ENCODE measurements around the gene ZBED1.
"Not testable (repeated sequence)": the region's sequence is repeated elsewhere in the genome, so short reads cannot be mapped to it uniquely, and the experiment has no call there.

ZBED1 gene

DNA sequence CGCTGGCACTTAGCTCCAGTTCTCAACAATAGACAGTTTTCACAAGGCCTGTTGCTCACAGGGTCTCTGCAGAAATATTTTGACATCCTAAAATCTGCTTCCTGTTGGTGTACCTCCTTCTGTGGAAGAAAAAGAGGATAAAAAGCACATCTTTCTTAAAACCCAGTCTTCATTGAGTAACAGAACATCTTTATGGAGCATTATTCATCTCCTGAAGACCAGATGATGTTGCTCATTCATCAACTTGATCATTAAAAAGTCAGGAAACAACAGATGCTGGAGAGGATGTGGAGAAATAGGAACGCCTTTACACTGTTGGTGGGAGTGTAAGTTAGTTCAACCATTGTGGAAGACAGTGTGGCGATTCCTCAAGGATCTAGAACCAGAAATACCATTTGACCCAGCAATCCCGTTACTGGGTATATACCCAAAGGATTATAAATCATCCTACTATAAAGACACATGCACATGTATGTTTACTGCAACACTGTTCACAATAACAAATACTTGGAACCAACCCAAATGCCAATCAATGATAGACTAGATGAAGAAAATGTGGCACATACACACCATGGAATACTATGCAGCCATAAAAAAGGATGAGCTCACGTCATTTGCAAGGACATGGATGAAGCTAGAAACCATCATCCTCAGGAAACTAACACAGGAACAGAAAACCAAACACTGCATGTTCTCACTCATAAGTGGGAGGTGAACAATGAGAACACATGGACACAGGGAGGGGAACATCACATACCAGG, 33.7 kb upstream of the ZBED1 start:
- H3K36me3 Mint-ChIP-seq (ENCODE audit: low read depth) = not testable (repeated sequence)

DNA sequence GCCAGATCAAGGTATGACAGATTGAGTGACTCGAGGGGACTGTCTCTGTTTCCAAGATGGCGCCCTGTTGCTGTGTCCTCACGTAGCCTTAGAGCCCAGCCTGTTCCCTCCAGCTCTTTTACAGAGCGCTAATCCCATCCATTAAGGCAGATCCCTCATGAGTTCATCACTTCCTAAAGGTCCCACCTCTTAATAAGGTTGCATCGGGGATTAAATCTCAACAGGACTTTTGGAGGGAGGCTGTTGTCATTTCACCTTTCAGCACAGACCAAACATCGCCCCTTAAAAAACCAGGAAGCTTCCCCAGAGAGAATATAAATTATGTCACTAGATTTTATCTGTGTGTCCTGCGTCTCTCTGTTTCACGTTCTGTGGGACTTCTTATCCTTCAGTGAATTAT, 32.6 kb upstream of the ZBED1 start:
- Mint-ChIP-seq H3K4me3 (no peak overlapping the region), H3K9me3 (no peaks in the 10 kb centered on the region), H3K36me3 (ENCODE audit: low read depth) (no peaks in the 10 kb centered on the region), H3K27ac (no peak overlapping the region), H3K27me3 (peaks cover 7% of the 10 kb centered on the region), H3K4me1 (no peaks in the 10 kb centered on the region)
- ATAC-seq = no peak
- no peak for DNase-seq

More for the DNA sequence above, 33.7 kb upstream of the ZBED1 start:
- not testable (repeated sequence) for ATAC-seq, H3K4me3 Mint-ChIP-seq, H3K4me1 Mint-ChIP-seq, DNase-seq, H3K9me3 Mint-ChIP-seq, H3K27me3 Mint-ChIP-seq
- H3K27ac Mint-ChIP-seq = peak overlapping the region; percentile 61

DNA sequence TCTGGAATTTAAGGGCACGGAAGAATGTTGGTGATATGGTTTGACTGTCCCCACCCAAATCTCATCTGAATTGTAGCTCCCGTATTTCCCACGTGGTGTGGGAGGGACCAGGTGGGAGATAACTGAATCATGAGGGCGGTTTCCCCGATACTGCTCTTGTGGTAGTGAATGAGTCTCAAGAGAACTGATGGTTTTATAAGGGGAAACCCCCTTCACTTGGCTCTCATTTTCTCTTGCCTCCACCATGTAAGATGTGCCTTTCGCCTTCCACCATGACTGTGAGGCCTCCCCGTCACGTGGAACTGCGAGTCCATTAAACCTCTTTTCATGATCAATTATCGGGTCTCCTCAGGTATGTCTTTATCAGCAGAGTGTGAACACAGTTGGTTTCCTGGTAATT, 25.6 kb upstream of the ZBED1 start:
- Mint-ChIP-seq H3K27me3 (peaks cover 4% of the 10 kb centered on the region), H3K9me3 (no peaks in the 10 kb centered on the region), H3K4me3 (no peak overlapping the region), H3K4me1 (peaks cover 1% of the 10 kb centered on the region), H3K36me3 (ENCODE audit: low read depth) (peaks cover 2% of the 10 kb centered on the region), H3K27ac (no peak overlapping the region)
- DNase-seq (no peak), ATAC-seq (no peak)

DNA sequence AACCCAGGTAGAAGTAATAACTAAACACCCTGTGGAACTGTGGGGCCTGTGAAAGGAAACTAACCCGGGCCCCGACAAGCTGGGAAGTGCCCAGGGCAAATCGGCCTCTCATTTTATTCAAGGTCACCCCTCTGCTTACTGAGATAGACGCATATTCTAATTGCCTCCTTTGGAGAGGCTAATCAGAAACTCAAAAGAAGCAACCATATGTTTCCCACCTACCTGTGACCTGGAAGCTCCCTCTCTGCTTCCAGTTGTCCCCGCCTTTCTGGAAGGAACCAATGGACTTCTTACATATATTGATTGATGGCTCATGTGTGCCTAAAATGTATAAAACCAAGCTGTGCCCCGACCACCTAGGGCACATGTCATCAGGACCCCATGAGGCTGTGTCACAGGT, 23.1 kb upstream of the ZBED1 start:
- no peak for DNase-seq
- no peak overlapping the region for H3K4me3 Mint-ChIP-seq
- peaks cover 4% of the 10 kb centered on the region for H3K27me3 Mint-ChIP-seq
- no peaks in the 10 kb centered on the region for H3K9me3 Mint-ChIP-seq
- no peak for ATAC-seq
- no peak overlapping the region for H3K27ac Mint-ChIP-seq
- H3K4me1 Mint-ChIP-seq = peaks cover 1% of the 10 kb centered on the region
- H3K36me3 Mint-ChIP-seq (ENCODE audit: low read depth) = peaks cover 2% of the 10 kb centered on the region

DNA sequence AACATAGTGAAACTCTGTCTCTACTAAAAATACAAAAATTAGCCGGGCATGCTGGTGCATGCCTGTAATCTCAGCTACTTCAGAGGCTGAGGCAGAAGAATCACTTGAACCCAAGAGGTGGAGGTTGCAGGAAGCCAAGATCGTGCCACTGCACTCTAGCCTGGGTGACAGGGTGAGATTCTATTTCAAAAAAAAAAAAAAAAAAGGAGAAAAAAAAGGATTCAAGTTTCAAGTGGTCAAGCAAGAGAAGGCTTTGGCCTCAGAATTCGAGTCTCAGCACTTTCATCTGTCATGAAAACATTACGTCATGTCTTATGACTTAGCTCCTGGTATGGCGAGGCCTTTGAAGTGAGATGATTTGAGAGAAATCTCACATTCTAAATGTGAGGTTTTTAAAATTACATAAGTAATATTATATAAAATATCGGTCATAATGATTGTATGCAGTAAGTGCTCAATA, 21.2 kb upstream of the ZBED1 start:
- no peak for ATAC-seq
- Mint-ChIP-seq H3K4me1 (peaks cover 3% of the 10 kb centered on the region), H3K27me3 (peaks cover 2% of the 10 kb centered on the region), H3K27ac (no peak overlapping the region), H3K9me3 (no peaks in the 10 kb centered on the region), H3K4me3 (no peak overlapping the region), H3K36me3 (ENCODE audit: low read depth) (peaks cover 2% of the 10 kb centered on the region)
- DNase-seq = no peak

DNA sequence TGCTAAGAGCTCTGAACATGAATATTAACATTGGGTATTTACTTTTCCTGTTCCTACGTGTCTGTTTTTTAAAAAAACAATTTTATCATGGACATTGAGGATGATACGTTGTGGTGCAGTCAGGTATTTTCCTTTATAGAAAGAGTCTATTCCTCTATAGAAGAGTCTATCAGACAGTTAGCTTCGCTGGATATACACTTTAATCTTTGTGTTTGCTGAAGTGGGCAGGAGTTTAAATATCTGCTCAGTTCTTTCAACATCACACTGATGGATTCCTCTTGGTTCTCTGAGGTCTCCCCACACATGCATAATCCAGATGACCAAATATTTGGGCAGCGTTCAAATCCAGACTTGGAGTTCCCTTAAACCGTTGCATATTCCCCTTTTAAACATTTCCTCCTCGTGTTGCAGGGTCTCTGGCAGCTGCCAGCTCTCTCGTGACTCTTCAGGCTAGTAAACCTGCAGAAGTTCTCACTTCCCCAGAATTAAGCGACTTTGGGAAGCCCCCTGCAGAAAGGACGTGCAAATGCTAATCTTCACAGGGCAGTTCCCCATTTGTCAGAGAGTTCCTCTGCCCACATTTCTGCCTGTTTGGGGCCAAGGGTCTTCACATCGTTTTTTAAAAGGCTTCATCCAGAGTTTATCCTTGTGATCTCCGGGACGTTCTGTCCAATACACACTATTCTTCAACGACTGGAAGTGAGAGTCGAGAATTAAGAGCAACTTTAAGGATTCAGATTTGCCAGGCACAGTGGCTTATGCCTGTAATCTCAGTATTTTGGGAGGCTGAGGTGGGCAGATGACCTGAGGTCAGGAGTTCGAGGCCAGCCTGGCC, 20.5 kb upstream of the ZBED1 start:
- no peak overlapping the region for H3K27ac Mint-ChIP-seq
- no peaks in the 10 kb centered on the region for H3K9me3 Mint-ChIP-seq
- peaks cover 2% of the 10 kb centered on the region for H3K27me3 Mint-ChIP-seq
- peaks cover 9% of the 10 kb centered on the region for H3K4me1 Mint-ChIP-seq
- no peak overlapping the region for H3K4me3 Mint-ChIP-seq
- ATAC-seq = no peak
- H3K36me3 Mint-ChIP-seq (ENCODE audit: low read depth) = peaks cover 2% of the 10 kb centered on the region
- DNase-seq = no peak

DNA sequence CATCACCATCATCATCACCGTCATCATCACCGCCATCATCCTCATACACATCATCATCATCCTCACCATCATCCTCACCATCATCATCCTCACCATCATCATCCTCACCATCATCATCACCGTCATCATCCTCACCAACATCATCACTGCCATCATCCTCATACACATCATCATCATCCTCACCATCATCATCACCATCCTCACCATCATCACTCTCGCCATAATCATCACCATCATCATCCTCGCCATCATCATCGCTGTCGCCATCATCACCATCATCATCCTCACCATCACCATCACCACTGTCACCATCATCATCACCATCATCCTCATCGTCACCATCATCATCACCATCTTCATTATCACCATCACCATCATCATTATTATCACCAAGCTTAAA, 19.8 kb upstream of the ZBED1 start:
- no peak for ATAC-seq
- Mint-ChIP-seq H3K27me3 (peaks cover 2% of the 10 kb centered on the region), H3K9me3 (no peaks in the 10 kb centered on the region), H3K4me3 (no peak overlapping the region), H3K4me1 (peaks cover 9% of the 10 kb centered on the region), H3K36me3 (ENCODE audit: low read depth) (peaks cover 2% of the 10 kb centered on the region), H3K27ac (no peak overlapping the region)
- no peak for DNase-seq

DNA sequence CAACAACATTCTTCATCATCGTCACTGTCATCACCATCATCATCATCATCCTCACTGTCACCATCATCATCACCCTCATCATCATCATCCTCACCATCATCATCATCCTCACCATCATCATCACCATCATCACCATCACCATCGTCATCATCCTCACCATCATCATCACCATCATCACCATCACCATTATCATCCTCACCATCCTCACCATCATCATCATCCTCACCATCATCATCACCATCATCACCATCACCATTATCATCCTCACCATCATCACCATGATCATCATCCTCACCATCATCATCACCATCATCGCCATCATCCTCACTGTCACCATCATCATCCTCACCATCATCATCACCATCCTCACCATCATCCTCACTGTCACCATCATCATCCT, 18.9 kb upstream of the ZBED1 start:
- H3K4me3 Mint-ChIP-seq; H3K36me3 Mint-ChIP-seq (ENCODE audit: low read depth); H3K9me3 Mint-ChIP-seq; H3K27ac Mint-ChIP-seq; ATAC-seq; DNase-seq; H3K4me1 Mint-ChIP-seq; H3K27me3 Mint-ChIP-seq: not testable (repeated sequence)

DNA sequence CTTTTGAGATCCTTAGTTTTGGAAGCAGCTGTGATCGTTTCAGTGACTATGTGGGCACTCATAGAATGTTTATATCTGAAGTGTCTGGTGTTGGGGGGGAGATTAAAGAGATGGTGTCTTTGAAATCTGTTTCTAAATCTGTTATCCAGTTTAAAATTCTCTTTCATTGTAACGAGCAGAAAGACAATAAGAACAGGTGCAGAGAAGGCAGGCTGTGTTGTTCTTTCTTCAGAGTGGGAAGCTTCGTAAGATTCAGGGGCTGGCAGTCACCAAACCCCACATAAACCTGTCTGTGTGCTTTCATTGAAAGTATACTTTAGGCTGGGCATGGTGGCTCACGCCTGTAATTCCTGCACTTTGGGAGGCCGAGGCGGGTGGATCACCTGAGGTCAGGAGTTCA, 16.3 kb upstream of the ZBED1 start:
- no peak overlapping the region for H3K27ac Mint-ChIP-seq
- no peaks in the 10 kb centered on the region for H3K9me3 Mint-ChIP-seq
- ATAC-seq (no peak), DNase-seq (no peak)
- peaks cover 11% of the 10 kb centered on the region for H3K4me1 Mint-ChIP-seq
- H3K27me3 Mint-ChIP-seq = no peaks in the 10 kb centered on the region
- H3K4me3 Mint-ChIP-seq = no peak overlapping the region
- no peaks in the 10 kb centered on the region for H3K36me3 Mint-ChIP-seq (ENCODE audit: low read depth)

DNA sequence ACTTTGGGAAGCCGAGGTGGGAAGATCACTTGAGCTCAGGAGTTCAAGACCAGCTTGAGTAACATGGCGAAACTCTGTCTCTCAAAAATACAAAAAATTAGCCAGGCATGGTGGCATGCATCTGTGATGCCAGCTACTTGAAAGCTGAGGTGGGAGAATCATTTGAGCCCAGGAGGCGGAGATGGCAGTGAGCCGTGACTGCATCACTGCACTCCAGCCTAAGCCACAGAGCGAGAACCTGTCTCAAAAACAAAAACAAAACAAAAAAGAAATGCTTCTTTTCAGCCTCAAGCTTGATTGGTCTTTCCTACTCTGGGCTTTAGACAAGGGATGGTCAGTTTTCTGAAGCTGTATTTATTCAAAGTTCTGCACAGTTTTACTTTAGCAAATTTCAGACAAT, 15.8 kb upstream of the ZBED1 start:
- H3K4me1 Mint-ChIP-seq = peaks cover 11% of the 10 kb centered on the region
- H3K4me3 Mint-ChIP-seq = no peak overlapping the region
- DNase-seq (no peak), ATAC-seq (no peak)
- no peaks in the 10 kb centered on the region for H3K9me3 Mint-ChIP-seq
- H3K27ac Mint-ChIP-seq = no peak overlapping the region
- no peaks in the 10 kb centered on the region for H3K36me3 Mint-ChIP-seq (ENCODE audit: low read depth)
- H3K27me3 Mint-ChIP-seq = no peaks in the 10 kb centered on the region

DNA sequence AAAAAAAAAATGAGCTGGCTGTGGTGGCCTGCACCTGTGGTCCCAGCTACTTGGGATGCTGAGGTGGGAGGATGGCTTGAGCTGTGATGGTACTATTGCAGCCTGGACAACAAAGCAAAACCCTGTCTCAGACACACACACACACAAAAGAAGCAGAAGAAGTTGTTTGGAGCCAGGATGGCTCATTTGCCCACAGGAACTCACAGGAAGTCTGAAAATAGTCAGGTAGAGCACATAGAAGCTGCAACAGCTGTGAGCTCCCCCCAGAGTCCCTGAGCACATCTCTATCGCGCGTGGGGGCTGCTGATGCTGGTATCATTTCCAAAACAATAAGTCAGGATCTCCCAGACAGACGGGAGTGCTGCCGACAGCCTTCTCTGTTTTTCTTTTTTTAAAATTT, 13.4 kb upstream of the ZBED1 start:
- Mint-ChIP-seq H3K9me3 (no peaks in the 10 kb centered on the region), H3K27ac (no peak overlapping the region), H3K4me3 (no peak overlapping the region), H3K4me1 (peaks cover 9% of the 10 kb centered on the region), H3K27me3 (no peaks in the 10 kb centered on the region), H3K36me3 (ENCODE audit: low read depth) (no peaks in the 10 kb centered on the region)
- ATAC-seq (no peak), DNase-seq (no peak)

DNA sequence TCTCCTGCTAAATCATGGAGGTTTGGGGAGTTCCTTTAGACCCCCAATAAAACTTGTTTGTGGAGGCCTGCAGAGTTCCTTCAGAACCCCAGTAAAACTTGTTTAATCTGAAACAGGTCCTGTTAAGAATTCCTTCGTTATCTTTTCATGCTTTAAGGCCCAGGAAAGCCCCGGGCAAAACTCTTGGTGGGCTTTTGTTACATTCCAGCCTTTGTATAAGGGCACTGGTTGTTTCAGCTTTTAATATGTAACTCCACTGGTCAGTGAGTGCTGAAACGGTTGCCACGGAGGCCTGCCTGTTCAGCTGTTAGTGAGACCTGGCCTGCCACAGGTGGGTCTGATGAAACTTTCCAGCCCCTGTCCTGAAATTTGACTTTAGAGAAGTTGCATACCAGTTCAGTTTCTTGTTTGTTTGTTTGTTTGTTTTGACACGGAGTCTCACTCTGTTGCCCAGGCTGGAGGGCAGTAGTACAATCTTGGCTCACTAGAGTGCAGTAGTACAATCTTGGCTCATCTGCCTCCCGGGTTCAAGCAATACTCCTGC, 12.4 kb upstream of the ZBED1 start:
- Mint-ChIP-seq H3K27ac (no peak overlapping the region), H3K27me3 (no peaks in the 10 kb centered on the region), H3K4me1 (peaks cover 11% of the 10 kb centered on the region), H3K9me3 (no peaks in the 10 kb centered on the region), H3K36me3 (ENCODE audit: low read depth) (no peaks in the 10 kb centered on the region), H3K4me3 (no peak overlapping the region)
- DNase-seq (no peak), ATAC-seq (no peak)

DNA sequence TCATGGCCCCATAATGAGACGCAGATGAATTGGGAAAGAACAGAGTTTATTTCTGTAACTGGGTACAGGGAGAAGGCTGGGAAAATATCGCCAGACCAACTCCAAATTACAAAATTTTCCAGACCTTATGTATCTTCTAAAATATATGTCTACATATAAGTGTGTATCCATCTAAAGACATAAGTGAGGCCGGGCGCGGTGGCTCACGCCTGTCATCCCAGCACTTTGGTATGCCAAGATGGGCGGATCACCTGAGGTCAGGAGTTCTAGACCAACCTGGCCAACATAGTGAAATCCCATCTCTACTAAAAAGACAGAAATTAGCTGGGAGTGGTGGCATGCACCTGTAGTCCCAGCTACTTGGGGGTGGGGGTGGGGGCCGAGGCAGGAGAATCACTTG, 11.7 kb upstream of the ZBED1 start:
- no peak for DNase-seq
- no peak for ATAC-seq
- H3K4me1 Mint-ChIP-seq = peaks cover 11% of the 10 kb centered on the region
- no peaks in the 10 kb centered on the region for H3K36me3 Mint-ChIP-seq (ENCODE audit: low read depth)
- no peaks in the 10 kb centered on the region for H3K27me3 Mint-ChIP-seq
- no peaks in the 10 kb centered on the region for H3K9me3 Mint-ChIP-seq
- no peak overlapping the region for H3K27ac Mint-ChIP-seq
- no peak overlapping the region for H3K4me3 Mint-ChIP-seq

DNA sequence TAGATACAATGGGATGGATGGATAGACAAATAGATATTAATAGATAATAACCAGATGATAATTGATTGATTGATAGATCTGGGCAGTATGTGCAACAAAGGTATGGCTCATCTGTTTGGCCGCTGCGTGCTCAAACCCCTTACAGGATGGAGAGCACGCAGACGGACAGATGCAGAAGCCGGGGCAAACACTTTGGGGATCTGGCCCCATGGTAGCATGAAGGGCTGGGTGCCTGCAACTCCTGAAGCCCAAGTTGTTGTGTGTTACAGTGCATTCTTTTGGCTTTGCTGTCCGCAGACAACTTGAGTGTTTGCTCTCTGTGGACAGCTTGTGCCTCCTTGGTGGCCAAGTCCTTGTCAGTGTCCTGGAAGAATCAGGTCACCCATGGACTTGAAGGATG, 10.6 kb upstream of the ZBED1 start:
- DNase-seq (no peak), ATAC-seq (no peak)
- H3K9me3 Mint-ChIP-seq = no peaks in the 10 kb centered on the region
- H3K4me3 Mint-ChIP-seq = no peak overlapping the region
- no peak overlapping the region for H3K27ac Mint-ChIP-seq
- no peaks in the 10 kb centered on the region for H3K27me3 Mint-ChIP-seq
- H3K4me1 Mint-ChIP-seq = peaks cover 4% of the 10 kb centered on the region
- H3K36me3 Mint-ChIP-seq (ENCODE audit: low read depth) = no peaks in the 10 kb centered on the region

All from activated naive CD8-positive, alpha-beta T cell treated with anti-CD3 and anti-CD28 coated beads, Interleukin-2, amount 50 U/mL, for 24 hours (primary cell).